ENCODE data around the gene TCF4.

- TF ChIP-seq POLR2AphosphoS5 (IDR thresholded peaks at IDR 0.05), result no peak
- TF ChIP-seq POLR2A (IDR thresholded peaks at IDR 0.05), result no peak
These were observed 331.6 kb downstream of the TCF4 start for GRCh38 chr18:55256226-55256928.

Data from sigmoid colon (tissue), 4 donors.